EH (cell line): ENCODE measurements around the gene NTSR1.

Source experiments
- DNase-seq: peaks from one replicate; pipeline ENCODE4 v3.0.0-alpha.2; 2015; ENCODE audit warnings: low read depth

Gene NTSR1

GRCh38 chr20:62709537-62709905 is 885 bp downstream of the NTSR1 start:
- no peak for DNase-seq

DNA sequence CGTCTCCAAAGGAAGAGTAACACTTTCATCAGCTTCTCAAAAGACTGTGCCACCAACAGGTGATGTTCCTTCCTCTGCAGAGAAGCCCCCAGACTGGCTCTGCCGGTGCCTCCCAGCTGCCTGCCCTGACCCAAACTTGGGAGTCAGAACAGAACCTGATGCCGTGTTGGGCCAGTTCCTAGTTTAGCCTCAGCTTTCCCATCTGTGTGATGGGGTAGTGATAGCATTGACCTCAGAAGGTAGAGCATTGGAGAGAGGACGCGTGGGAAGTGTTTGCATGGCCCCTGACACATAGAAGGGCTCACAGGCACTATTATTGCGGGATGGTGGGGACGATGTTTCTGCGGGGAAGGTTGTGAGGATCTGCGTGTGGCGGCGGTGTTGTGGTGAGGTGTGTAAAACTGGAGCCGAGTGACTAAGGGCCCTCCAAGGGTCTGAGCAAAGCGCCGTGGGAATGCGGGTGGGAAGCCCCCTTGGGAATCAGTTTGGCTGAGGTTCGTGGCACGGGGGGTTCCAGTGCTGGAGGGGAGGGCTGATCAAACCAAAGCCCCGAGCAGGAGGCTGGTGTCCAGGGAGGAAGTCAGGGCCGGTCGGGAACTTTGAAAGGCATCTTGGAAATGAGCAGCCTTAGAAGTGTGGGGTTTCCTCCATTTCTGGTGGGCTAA is 1.7 kb downstream of the NTSR1 start:
- DNase-seq: no peak

GRCh38 chr20:62710886-62711702 is 2.5 kb downstream of the NTSR1 start:
- no peak for DNase-seq

GRCh38 chr20:62711703-62712101 is 3.1 kb downstream of the NTSR1 start:
- no peak for DNase-seq

- no peak for DNase-seq
These were observed 4.0 kb downstream of the NTSR1 start for GRCh38 chr20:62712606-62713005.

- DNase-seq: no peak
These were observed 5.4 kb downstream of the NTSR1 start for GRCh38 chr20:62714006-62714405.

DNA sequence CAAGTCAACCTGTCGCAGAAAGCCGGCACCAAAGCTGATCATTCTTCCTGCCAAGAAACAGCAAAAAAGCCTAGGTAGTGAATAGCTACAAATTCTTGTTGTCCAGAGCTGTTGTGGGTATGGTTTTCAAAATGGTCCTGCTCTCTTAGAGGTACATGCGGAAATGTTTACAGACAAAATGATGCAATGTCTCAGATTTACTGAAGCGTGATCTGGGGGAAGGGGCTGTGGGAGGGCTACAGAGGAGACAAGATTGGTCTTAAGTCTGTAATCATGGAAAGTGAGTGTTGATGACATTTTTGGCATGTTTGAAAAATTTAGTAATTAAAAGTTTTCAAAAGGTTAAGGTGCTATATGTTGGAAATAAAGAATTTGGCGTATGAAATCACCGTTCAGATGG is 6.2 kb downstream of the NTSR1 start:
- DNase-seq: no peak

GRCh38 chr20:62715201-62715600 is 6.6 kb downstream of the NTSR1 start:
- no peak for DNase-seq

GRCh38 chr20:62716198-62716940 is 7.7 kb downstream of the NTSR1 start:
- DNase-seq: no peak

- DNase-seq: no peak
These were observed 8.3 kb downstream of the NTSR1 start for GRCh38 chr20:62716941-62717310.

DNA sequence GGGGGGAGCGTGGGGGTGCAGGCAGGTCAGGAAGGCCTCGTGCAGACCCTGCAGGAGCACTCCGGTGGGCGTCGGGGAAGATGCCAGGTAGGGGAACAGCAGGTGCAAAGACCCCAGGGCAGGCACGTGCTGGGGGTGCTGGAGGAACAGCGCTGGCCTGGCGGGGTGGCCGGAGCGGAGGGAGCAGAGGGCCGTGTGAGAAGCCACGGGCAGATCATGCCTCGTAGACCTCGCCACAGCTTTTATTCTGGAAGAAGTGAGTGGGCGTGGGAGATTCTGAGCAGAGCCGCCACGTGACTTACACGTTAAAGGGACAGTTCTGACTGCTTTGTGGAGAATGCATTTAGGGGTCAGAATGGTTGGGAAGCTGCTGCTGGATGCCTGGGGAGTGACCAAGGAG is 9.3 kb downstream of the NTSR1 start:
- peak; percentile 22 for DNase-seq

DNA sequence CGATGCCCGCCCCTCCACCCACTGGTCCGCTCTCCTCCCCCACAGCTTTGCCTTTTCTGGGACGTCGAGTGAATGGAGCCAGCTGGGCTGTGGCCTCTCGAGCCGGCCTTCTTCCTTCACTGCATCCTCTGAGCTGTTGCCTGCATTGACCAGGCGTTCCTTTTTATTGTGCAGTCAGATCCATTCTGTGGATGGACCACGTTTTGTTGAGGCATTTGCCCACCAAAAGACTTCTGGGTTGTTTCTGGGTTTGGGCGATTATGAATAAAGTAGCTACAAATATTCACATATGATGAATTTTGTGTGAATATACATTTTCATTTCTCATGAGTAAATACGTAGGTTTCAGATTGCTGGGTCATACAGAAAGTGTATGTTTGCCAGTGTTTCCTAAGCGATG is 9.9 kb downstream of the NTSR1 start:
- DNase-seq: no peak

DNA sequence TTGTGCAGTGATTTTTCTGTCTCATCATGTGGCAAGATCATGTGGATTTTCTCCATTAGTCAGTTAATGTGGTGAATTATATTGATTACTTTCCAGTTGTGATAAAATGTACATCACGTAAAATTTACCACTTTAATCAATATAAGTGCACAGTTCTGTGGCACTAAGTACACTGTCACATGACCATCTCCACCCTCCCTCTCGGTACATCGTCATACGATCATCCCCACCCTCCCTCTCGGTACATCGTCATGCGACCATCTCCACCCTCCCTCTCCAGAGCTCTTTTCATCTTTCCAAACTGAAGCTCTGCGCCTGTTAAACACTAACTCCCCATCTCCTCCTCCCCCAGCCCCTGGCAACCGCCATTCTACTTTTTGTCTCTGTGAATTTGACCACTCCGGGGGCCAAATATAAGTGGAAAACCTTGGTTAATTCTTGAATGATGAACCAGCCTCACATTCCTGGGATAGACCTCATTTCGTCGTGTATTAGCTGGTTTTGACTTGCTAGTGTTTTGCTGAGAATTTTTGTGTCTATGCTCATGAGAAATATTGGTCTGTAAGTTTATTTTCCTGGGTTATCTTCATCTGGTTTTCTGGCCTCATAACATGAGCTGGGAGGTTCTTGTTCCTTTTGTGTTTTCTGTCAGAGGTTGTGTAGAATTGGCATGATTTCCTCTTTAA is 10.8 kb downstream of the NTSR1 start:
- DNase-seq: peak; percentile 81

DNA sequence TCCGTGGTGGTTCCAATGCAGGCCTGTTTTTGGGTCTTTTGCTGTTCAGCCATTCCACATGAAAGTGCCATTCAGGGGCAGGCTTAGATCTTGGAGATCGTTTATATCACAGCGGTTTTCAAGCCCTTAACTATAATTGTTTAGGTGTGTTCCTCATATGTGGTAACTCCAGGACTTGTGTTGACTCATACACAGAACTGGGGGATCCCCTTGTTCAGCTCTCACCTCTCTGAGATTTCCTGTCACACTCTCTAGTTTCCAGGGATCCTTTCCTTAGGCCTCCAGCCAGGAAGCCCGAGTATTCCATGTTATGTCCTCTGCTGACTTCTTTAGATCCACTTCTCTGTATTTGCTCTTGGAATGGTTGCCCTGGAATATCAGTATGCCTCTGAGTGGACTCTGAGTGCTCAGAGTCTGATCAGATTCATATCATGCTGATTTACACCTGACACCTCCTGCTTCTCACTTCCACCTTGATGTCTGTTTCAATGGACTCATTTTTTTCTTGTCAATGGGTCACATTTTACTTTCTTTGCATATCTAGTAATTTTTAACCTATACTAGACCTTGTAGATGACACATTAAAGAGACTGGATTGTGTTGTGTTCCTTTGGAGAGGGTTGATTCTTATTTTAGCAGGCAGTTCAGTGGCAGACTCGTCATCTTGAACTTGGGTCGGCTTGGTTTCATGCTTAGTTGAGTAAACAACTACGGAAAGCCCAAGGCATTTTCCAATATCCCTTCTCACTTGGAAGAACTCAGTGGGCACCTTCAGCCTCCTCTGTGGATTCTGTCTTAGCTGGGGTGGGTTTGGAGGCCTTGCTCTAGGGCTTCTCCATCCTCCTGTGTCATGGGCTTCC is 13.1 kb downstream of the NTSR1 start:
- DNase-seq: no peak

GRCh38 chr20:62722627-62723026 is 14.0 kb downstream of the NTSR1 start:
- no peak for DNase-seq

DNA sequence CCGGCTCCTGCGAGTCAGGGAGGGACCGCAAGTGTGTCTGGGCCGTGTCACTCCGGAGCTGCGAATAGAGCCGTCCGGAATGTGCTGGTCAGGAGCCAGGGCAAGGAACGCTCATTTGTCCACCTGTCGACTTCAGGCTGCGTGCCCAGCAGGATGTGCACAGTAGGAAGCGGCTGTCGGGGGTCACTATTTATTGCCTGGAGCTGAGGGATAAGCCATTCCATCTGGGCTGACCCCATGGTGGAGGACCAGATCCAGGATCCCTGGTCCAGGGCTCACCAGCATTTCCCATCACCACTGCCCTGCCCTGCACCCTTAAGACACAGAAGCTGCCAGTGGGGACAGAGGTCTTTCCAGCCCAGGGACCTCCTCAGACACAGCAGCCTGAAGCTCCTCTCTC is 14.7 kb downstream of the NTSR1 start:
- no peak for DNase-seq

DNA sequence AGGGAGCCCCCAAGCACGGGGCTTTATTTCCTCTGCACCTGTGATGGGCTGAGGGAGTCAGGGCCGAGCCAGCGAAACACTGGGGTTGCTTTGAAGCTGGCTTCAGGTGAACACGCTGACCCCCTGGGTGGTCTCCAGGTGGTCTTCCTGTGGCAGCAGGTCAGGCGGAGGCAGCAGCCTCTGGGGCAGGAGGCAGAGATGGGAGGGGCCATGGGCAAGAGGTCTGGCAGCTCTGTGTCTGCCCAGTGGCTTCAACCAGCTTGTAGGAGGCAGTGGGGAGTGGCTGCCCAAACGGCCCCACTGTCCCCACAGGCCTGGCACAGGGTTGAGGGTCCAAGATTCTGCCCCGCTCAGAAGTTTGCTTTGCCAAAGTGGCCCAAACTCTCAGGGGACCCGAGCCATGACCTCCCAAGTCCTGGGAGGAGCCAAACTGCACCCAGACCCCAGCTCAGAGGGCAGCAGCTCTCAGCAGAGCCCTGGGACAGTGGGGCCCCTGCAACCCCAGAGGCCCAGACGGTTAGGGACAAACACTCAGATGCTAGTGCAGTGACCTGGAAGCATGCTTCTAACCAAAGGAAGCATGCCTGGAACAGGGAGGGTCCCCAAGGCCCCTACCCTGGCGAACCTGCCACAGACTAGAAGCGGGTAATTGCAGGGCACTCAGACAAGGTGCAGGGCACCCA is 15.3 kb downstream of the NTSR1 start:
- no peak for DNase-seq

- no peak for DNase-seq
These were observed 16.3 kb downstream of the NTSR1 start for GRCh38 chr20:62724692-62725595.

DNA sequence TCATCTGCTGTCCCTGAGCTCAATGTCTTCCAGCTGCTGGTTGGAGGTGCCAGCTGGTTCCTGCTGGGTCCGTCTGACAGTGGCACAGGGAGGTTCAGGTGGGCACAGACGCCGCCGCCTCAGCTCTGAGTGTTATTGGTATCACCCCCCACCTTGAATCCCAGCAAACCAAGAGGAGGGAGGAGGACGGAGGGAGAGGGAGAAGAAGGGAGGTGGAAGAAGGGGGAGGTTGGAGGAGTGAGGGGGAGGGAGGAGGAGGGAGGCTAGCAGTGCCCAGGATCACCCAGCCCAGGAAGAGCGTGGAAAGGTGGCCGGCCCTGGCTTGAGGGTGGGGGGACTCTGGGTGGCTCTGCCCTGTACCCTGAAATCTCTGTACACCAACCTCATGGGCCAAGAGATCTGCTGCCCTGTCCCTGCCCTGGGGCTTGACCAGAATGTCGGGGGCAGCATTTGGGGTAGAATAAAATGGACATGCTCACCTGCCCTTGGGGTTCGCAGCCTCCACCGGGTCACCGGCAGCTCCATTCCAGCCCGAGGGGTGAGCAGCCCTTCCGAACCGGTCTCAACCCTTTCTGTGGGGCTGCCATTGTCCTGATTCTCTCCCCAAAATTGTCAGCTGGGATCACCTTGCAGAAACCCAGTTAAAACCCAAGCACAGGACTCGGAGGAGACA is 17.1 kb downstream of the NTSR1 start:
- DNase-seq: no peak
